GM12892 (cell line): ENCODE measurements around the gene AOAH.

Experiments
- POLR2A ChIP-seq: IDR thresholded peaks from 2 replicates; pipeline ENCODE4 v1.6.1; 2011; ENCODE audit warnings: low read depth, low read length, control low read depth
- POLR2AphosphoS5 ChIP-seq: IDR thresholded peaks from 2 replicates; pipeline ENCODE4 v1.6.1; 2011; ENCODE audit warnings: low read depth, low read length, control low read depth

DNA sequence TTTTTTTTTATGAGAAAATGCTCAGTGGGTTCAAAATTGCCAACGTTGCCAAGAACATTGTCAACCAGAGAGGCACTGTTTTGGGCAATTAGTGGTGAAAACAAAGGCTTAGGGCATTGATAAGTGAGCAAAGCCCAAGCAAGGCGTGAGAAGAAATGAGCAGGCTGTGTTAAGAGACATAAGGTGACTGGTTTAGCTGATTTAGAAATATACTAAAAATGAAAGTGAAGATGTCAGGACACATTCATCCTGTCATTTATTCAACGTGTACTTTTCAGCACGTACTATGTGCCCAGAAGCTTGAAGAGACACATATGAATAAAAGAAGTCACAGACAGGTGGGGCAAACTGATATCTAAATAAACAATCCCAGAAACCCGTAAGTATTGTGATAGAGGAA is 31.8 kb downstream of the AOAH start:
- TF ChIP-seq POLR2A (no peak), POLR2AphosphoS5 (no peak)
